Breast epithelium (tissue), 3 donors: ENCODE results near the gene PRSS23.
"Not testable (repeated sequence)": the region's sequence is repeated elsewhere in the genome, so short reads cannot be mapped to it uniquely, and the experiment has no call there.

ENCODE experiments used
- CTCF ChIP-seq, 3 donors: fragments of 450-650 bp; IDR thresholded peaks; one replicate each; pipeline ENCODE4 v1.5.1; 2016 to 2017; ENCODE audit warnings: antibody characterized with exemption in 3 of 3, mild to moderate bottlenecking in 3 of 3, moderate library complexity in 3 of 3
- POLR2A ChIP-seq: fragments of 450-650 bp; IDR thresholded peaks from one replicate; pipeline ENCODE4 v1.6.1; 2016; ENCODE audit warnings: antibody characterized with exemption, mild to moderate bottlenecking, moderate library complexity
- POLR2AphosphoS5 ChIP-seq, 3 donors: sonication (generic); formaldehyde crosslinking; IDR thresholded peaks; one replicate each; pipeline ENCODE4 v1.6.1; 2017; ENCODE audit warnings: antibody characterized with exemption in 3 of 3

GRCh38 chr11:86824139-86824538, 23.8 kb downstream of the PRSS23 start:
- not testable (repeated sequence) for TF ChIP-seq CTCF (IDR thresholded peaks at IDR 0.05); POLR2A; POLR2AphosphoS5 (IDR thresholded peaks at IDR 0.05)
